ENCODE data around the gene SCRT2. TPM values are rescaled to one million over a fixed set of nuclear protein-coding genes. Genes with fewer than 3 reads are reported as not detected.

The SCRT2 gene
- polyA plus RNA-seq, 1 of the 3 experiments (the other 2 are of a cell fraction): not detected

GRCh38 chr20:635028-635892, 40.3 kb downstream of the SCRT2 start:
- peaks cover 5% of the 10 kb centered on the region; the same call in 1 of the 2 replicates for H3K27me3 ChIP-seq (ENCODE audit: insufficient read depth)
- no peaks in the 10 kb centered on the region for H3K79me2 ChIP-seq (ENCODE audit: insufficient read depth)
- no peaks in the 10 kb centered on the region for H3K9me2 ChIP-seq
- H3F3A ChIP-seq (replicated peaks; ENCODE audit: insufficient read depth): no peaks in the 10 kb centered on the region
- H3K27ac ChIP-seq (ENCODE audit: low read depth in 2 of 2, low read length in 1 of 2): no peak overlapping the region
- ChIA-PET CTCF (interaction anchor here (1.0 to 5.0 kb wide), 3 partner anchors 11 to 93 kb away, joined by 3 to 30 read pairs (median 6); no protein-coding TSS in a partner anchor), POLR2A (no interaction called here)
- no peaks in the 10 kb centered on the region for H4K20me1 ChIP-seq (ENCODE audit: insufficient read depth)
- WGBS (ENCODE audit: low lambda C conversion rate): 63% methylated on average over 9 of the region's 9 CpGs
- H3K4me1 ChIP-seq (ENCODE audit: control insufficient read depth in 1 of 2, insufficient read depth in 2 of 2, low read depth in 1 of 2, low read length in 1 of 2): peaks cover 0 to 7% of the 10 kb centered on the region in 2 experiments; a peak in 1 of 4 replicates
- DNase-seq: no peak
- H3K9ac ChIP-seq: no peak overlapping the region
- no peak overlapping the region for H3K4me3 ChIP-seq (ENCODE audit: low read depth in 2 of 2, low read length in 1 of 2)
- no peaks in the 10 kb centered on the region for H3K36me3 ChIP-seq (replicated peaks in 1 of 2; ENCODE audit: control insufficient read depth in 1 of 2, insufficient read depth in 2 of 2, low read length in 1 of 2)
- no peak for TF ChIP-seq MXI1 (IDR thresholded peaks at IDR 0.05; ENCODE audit: low read depth, low read length)
- no peak for TF ChIP-seq GABPA (IDR thresholded peaks at IDR 0.05; ENCODE audit: low read depth)
- no peak for TF ChIP-seq GATA2 (CRISPR knock-in tag; IDR thresholded peaks at IDR 0.05)
- TF ChIP-seq CTCF (IDR thresholded peaks at IDR 0.05): no peak
- TF ChIP-seq ZBTB33 (IDR thresholded peaks at IDR 0.05; ENCODE audit: borderline replicate concordance, low read depth): no peak
- TF ChIP-seq FOSL2 (IDR thresholded peaks at IDR 0.05; ENCODE audit: borderline replicate concordance, low read depth): no peak
- no peak for TF ChIP-seq MAX (IDR thresholded peaks at IDR 0.05; ENCODE audit: low read depth)
- no peak for TF ChIP-seq IRF3 (IDR thresholded peaks at IDR 0.05; ENCODE audit: low read depth, low read length)
- TF ChIP-seq NFIC (IDR thresholded peaks at IDR 0.05; ENCODE audit: borderline replicate concordance): no peak
- no peak for TF ChIP-seq RCOR1 (IDR thresholded peaks at IDR 0.05; ENCODE audit: low read length)
- no peak for TF ChIP-seq REST (IDR thresholded peaks at IDR 0.05; ENCODE audit: low read depth, low read length)
- no peak for TF ChIP-seq SMC3 (IDR thresholded peaks at IDR 0.05; ENCODE audit: low read depth, low read length)
- TF ChIP-seq SIN3A (IDR thresholded peaks at IDR 0.05; ENCODE audit: borderline replicate concordance, low read depth, low read length): no peak
- TF ChIP-seq RAD21 (IDR thresholded peaks at IDR 0.05; ENCODE audit: low read length): no peak
- no peak overlapping the region for H3K4me2 ChIP-seq
- no peaks in the 10 kb centered on the region for H3K9me3 ChIP-seq
- no peak overlapping the region for H2AFZ ChIP-seq (ENCODE audit: low read depth)

Measured in SK-N-SH (cell line).